BJ (cell line): ENCODE measurements around the gene PLA2R1. TPM values are rescaled to one million over a fixed set of nuclear protein-coding genes. Genes with fewer than 3 reads are reported as not detected.

ENCODE experiments used
- CTCF ChIA-PET: fragments of 350-600 bp; formaldehyde crosslinking; extraction: SDS; loops from one replicate; lab custom pipeline; 2021; ENCODE audit warnings: antibody characterized with exemption, inconsistent platforms; lab: Yijun Ruan, JAX
- POLR2A ChIA-PET: fragments of 300-600 bp; sonication (Branson Sonifier 250); formaldehyde crosslinking; extraction: SDS; loops from one replicate; lab custom pipeline; 2021; ENCODE audit warnings: antibody characterized with exemption; lab: Charles Lee
- DNase-seq: peaks from one replicate; pipeline ENCODE4 v3.0.0-alpha.2; 2011; ENCODE audit warnings: low read depth
- H3K27me3 ChIP-seq: 2 replicates; pipeline ENCODE4 v1.6.0; 2011; ENCODE audit warnings: low read length; ENCODE audit not compliant: control insufficient read depth, insufficient read depth
- H3K36me3 ChIP-seq: 2 replicates; pipeline ENCODE4 v1.5.1; 2011; ENCODE audit warnings: low read length; ENCODE audit not compliant: control insufficient read depth, insufficient read depth
- H3K4me3 ChIP-seq: 2 replicates; pipeline ENCODE4 v1.5.1; 2011; ENCODE audit warnings: low read depth, mild to moderate bottlenecking, control low read depth, low read length
- polyA plus RNA-seq: library from polyadenylated mRNA; depleted of rRNA; stranded (reverse); fragments of >200 nt; gene quantifications from 2 replicates; pipeline ENCODE4 v1.2.3, GENCODE V29; 2011
- TF ChIP-seq, protein P1 (sequence below): IDR thresholded peaks from 2 replicates; pipeline ENCODE4 v1.5.1; 2011; ENCODE audit warnings: low read depth, mild to moderate bottlenecking, control low read depth, inconsistent platforms, low read length, moderate library complexity; ENCODE audit not compliant: insufficient read depth

PLA2R1 gene
- polyA plus RNA-seq, 1 experiment: 9.5 TPM

DNA sequence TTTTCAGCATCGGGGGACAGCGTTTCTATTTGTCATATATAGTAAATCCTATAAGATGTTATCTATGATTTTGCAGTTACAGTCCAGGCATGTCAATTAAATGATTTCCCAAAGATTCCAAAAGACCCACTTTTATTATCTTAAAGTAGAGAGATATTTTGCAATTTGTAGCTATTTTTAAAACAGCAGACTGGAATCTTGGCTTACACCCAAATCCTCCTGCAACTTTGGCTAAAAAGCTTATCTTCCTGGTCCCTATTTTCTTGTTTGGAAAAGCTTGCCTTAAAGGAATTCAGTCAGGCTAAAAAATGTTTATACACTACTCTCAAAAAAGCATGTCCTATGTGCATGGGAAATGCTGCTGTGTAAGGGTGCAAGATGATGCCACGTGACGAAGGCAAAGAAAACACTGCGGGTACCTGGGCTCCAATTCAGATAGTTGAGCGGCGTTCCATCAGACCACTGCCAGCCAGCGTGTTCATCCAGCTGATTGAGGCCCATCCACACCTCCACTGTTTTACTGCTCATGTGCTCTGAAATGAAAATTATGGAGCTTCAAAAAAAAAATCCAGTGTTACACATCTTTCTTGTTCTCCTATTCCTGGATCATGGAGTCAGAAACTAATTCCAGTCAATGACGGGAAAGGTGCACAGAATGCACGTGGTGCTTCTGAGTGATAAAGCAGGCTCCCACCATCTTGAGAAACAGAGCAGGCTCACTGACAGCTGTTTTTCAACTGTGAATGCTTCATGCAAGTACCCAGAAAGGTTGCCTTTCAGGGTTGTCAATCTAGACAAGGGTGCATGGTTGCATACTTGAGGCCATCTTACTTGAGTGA, 33.8 kb downstream of the PLA2R1 start:
- ChIA-PET CTCF (interaction anchor here (1.7 kb wide), 1 partner anchor 14 kb away, joined by 4 read pairs; no protein-coding TSS in a partner anchor), POLR2A (interaction anchor here (0.7 kb wide), 1 partner anchor 46 kb away, joined by 6 read pairs; no protein-coding TSS in a partner anchor)
- peak; percentile 26 for DNase-seq
- H3K27me3 ChIP-seq: no peaks in the 10 kb centered on the region
- TF ChIP-seq, protein P1, sequence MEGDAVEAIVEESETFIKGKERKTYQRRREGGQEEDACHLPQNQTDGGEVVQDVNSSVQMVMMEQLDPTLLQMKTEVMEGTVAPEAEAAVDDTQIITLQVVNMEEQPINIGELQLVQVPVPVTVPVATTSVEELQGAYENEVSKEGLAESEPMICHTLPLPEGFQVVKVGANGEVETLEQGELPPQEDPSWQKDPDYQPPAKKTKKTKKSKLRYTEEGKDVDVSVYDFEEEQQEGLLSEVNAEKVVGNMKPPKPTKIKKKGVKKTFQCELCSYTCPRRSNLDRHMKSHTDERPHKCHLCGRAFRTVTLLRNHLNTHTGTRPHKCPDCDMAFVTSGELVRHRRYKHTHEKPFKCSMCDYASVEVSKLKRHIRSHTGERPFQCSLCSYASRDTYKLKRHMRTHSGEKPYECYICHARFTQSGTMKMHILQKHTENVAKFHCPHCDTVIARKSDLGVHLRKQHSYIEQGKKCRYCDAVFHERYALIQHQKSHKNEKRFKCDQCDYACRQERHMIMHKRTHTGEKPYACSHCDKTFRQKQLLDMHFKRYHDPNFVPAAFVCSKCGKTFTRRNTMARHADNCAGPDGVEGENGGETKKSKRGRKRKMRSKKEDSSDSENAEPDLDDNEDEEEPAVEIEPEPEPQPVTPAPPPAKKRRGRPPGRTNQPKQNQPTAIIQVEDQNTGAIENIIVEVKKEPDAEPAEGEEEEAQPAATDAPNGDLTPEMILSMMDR: no peak
- peaks cover 6% of the 10 kb centered on the region; the same call in 1 of the 2 replicates for H3K36me3 ChIP-seq
- H3K4me3 ChIP-seq: no peak overlapping the region

DNA sequence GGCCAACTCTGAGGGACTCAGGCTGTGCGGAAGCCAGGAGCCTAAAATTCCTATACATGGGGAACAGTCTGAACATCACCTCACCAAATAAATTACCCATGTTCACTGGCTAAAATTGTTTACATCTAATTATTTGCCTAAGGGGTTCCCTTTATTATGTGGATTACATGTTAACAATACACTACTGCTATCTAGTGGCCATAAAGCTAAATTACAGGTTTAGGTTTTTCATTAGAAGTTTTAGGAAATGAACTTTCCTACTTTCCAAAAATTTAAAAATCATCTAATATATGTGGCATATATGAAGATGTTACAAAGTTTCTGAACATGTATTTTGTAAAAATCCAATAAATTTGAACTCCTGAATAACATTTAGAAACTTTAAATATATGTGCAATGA, 40.3 kb downstream of the PLA2R1 start:
- ChIA-PET POLR2A (no interaction called here), CTCF (no interaction called here)

DNA sequence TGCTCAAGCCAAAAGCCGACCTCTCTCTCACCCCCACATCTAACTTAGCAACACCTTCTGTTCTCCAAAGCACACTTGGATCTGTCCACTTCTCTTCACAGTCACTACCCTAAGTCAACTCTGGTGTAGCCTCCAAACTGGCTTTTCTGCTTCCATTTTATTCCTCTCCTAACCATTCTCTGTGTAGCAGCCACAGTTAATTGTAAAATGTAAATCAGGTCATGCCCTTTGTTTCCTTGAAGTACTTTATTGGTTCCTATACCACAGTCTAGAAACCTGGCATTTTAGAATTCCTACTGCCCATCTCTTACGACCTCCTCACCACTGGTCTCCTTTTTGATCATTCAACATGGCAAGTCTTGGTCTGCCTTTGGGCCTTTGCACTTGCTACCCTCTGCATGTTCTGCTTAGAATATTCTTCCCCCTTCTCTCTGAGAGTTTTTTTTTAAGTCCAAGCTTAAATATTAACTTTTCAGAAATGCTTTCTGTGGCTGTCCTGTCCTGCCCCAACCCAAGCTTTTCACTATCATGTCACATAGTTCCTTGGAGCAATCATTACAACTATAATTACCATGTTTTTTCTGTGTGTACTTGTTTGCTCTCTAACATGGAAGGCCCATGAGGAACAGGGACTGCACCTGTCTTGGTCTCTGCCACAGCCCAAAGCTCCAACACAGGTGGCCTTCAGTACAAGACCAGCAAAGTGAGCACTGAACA, 42.9 kb downstream of the PLA2R1 start:
- H3K36me3 ChIP-seq: peaks cover 3% of the 10 kb centered on the region
- H3K27me3 ChIP-seq: no peaks in the 10 kb centered on the region
- ChIA-PET CTCF (no interaction called here), POLR2A (no interaction called here)
- no peak for DNase-seq
- TF ChIP-seq, protein P1: no peak
- H3K4me3 ChIP-seq: no peak overlapping the region

More for the DNA sequence above, 40.3 kb downstream of the PLA2R1 start:
- TF ChIP-seq, protein P1: 0 out of 2 replicates have a peak, but pooled peaks have one; percentile 31
- Histone ChIP-seq H3K36me3 (peaks cover 4% of the 10 kb centered on the region), H3K27me3 (no peaks in the 10 kb centered on the region), H3K4me3 (no peak overlapping the region)
- no peak for DNase-seq

DNA sequence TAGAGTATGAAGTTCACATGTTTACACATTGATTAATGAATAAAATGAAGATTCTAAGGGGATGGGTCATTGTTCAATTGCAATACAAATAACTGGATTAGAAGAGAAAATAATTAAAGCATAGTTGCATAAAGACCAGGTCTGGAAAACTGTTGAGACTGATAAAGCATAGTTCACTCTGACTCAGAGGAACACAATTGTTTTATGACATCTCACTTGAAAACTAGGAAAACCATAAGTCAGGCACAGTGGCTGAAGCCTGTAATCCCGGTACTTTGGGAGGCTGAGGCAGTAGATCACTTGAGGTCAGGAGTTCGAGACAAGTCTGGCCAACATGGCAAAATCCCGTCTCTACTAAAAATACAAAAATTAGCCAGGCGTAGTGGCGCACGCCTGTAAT, 46.7 kb downstream of the PLA2R1 start:
- TF ChIP-seq, protein P1: no peak
- no peaks in the 10 kb centered on the region; the same call in none of the 2 replicates for H3K36me3 ChIP-seq
- no peak for DNase-seq
- no peaks in the 10 kb centered on the region for H3K27me3 ChIP-seq
- ChIA-PET CTCF (interaction anchor here (1.2 kb wide), 1 partner anchor 13 kb away, joined by 4 read pairs; no protein-coding TSS in a partner anchor), POLR2A (interaction anchor here (0.6 kb wide), 2 partner anchors 18 to 27 kb away, joined by 3 to 7 read pairs; no protein-coding TSS in a partner anchor)
- no peak overlapping the region for H3K4me3 ChIP-seq

DNA sequence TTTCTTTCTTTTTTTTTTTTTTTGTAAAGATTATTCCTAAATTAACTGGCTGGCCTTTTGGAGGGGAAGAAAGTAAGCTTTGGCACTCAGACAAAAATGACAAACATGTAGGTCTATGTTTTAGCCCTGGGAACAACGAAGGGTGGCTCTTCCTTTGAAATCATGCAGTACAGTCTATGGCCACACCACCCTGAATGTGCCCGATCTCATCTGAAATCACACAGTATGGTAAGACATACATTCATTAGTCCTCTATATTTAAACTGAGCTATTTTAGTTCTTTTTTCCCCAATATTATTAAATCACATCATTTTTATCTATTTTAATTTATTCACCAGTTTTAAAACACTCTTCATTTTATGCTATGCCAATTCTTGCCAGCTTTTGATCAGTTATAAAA, 48.2 kb downstream of the PLA2R1 start:
- POLR2A ChIA-PET: no interaction called here

More for the DNA sequence above, 48.2 kb downstream of the PLA2R1 start:
- Histone ChIP-seq H3K36me3 (no peaks in the 10 kb centered on the region; the same call in 1 of the 2 replicates), H3K4me3 (no peak overlapping the region), H3K27me3 (no peaks in the 10 kb centered on the region)
- DNase-seq: no peak
- CTCF ChIA-PET: interaction anchor here (0.9 to 1.0 kb wide), 2 partner anchors 21 to 214 kb away, joined by 3 read pairs; no protein-coding TSS in a partner anchor
- TF ChIP-seq, protein P1: no peak
